Memory B cell (primary cell): ENCODE measurements around the gene PANK2.
"Not testable (repeated sequence)": the region's sequence is repeated elsewhere in the genome, so short reads cannot be mapped to it uniquely, and the experiment has no call there.

ENCODE experiments used
- ATAC-seq: fragments of 150-1000 bp; cut with Tn5 transposase; 2 replicates; pipeline ENCODE4 v1.10.0; 2021; ENCODE audit warnings: low read depth, mild to moderate bottlenecking, moderate library complexity
- DNase-seq, 2 donors: peaks; one replicate each; pipeline ENCODE4 v3.0.0; 2022; ENCODE audit warnings: low spot score in 2 of 2
- H3K27ac Mint-ChIP-seq: one replicate; pipeline ENCODE4 v1.8.0; 2022; ENCODE audit warnings: mild to moderate bottlenecking, moderate library complexity, mixed read lengths
- H3K27me3 Mint-ChIP-seq: one replicate; pipeline ENCODE4 v1.8.0; 2022; ENCODE audit warnings: mixed read lengths
- H3K36me3 Mint-ChIP-seq: one replicate; pipeline ENCODE4 v1.8.0; 2022; ENCODE audit warnings: mild to moderate bottlenecking, mixed read lengths
- H3K4me1 Mint-ChIP-seq: one replicate; pipeline ENCODE4 v1.8.0; 2022; ENCODE audit warnings: mixed read lengths
- H3K4me3 Mint-ChIP-seq: one replicate; pipeline ENCODE4 v1.8.0; 2022; ENCODE audit warnings: mild to moderate bottlenecking, moderate library complexity, mixed read lengths
- H3K9me3 Mint-ChIP-seq: one replicate; pipeline ENCODE4 v1.8.0; 2022; ENCODE audit warnings: mixed read lengths

The PANK2 gene

GRCh38 chr20:3901706-3902440 is 12.7 kb downstream of the PANK2 start:
- Mint-ChIP-seq H3K4me3 (peak overlapping the region; percentile 22), H3K27ac (peak overlapping the region; percentile 61), H3K27me3 (no peaks in the 10 kb centered on the region), H3K9me3 (no peaks in the 10 kb centered on the region), H3K4me1 (peaks cover 42% of the 10 kb centered on the region), H3K36me3 (peaks cover 7% of the 10 kb centered on the region)
- no peak for DNase-seq
- no peak for ATAC-seq

GRCh38 chr20:3902446-3902845 is 13.3 kb downstream of the PANK2 start:
- H3K4me1 Mint-ChIP-seq = peaks cover 38% of the 10 kb centered on the region
- no peak overlapping the region for H3K4me3 Mint-ChIP-seq
- no peak for DNase-seq
- no peak for ATAC-seq
- H3K27me3 Mint-ChIP-seq = no peaks in the 10 kb centered on the region
- no peaks in the 10 kb centered on the region for H3K9me3 Mint-ChIP-seq
- H3K27ac Mint-ChIP-seq = peak overlapping the region; percentile 51
- H3K36me3 Mint-ChIP-seq = peaks cover 3% of the 10 kb centered on the region

- peak overlapping the region; percentile 68 for H3K27ac Mint-ChIP-seq
- no peak for ATAC-seq
- H3K36me3 Mint-ChIP-seq = peaks cover 8% of the 10 kb centered on the region
- no peaks in the 10 kb centered on the region for H3K27me3 Mint-ChIP-seq
- no peaks in the 10 kb centered on the region for H3K9me3 Mint-ChIP-seq
- peaks cover 45% of the 10 kb centered on the region for H3K4me1 Mint-ChIP-seq
- no peak for DNase-seq
- no peak overlapping the region for H3K4me3 Mint-ChIP-seq
Observed at GRCh38 chr20:3904224-3904623, 15.0 kb downstream of the PANK2 start.

GRCh38 chr20:3904857-3905256 is 15.7 kb downstream of the PANK2 start:
- H3K4me3 Mint-ChIP-seq = no peak overlapping the region
- H3K27me3 Mint-ChIP-seq = no peaks in the 10 kb centered on the region
- DNase-seq (no peak), ATAC-seq (no peak)
- peaks cover 41% of the 10 kb centered on the region for H3K4me1 Mint-ChIP-seq
- peaks cover 8% of the 10 kb centered on the region for H3K36me3 Mint-ChIP-seq
- H3K27ac Mint-ChIP-seq = peak overlapping the region; percentile 68
- H3K9me3 Mint-ChIP-seq = no peaks in the 10 kb centered on the region

DNA sequence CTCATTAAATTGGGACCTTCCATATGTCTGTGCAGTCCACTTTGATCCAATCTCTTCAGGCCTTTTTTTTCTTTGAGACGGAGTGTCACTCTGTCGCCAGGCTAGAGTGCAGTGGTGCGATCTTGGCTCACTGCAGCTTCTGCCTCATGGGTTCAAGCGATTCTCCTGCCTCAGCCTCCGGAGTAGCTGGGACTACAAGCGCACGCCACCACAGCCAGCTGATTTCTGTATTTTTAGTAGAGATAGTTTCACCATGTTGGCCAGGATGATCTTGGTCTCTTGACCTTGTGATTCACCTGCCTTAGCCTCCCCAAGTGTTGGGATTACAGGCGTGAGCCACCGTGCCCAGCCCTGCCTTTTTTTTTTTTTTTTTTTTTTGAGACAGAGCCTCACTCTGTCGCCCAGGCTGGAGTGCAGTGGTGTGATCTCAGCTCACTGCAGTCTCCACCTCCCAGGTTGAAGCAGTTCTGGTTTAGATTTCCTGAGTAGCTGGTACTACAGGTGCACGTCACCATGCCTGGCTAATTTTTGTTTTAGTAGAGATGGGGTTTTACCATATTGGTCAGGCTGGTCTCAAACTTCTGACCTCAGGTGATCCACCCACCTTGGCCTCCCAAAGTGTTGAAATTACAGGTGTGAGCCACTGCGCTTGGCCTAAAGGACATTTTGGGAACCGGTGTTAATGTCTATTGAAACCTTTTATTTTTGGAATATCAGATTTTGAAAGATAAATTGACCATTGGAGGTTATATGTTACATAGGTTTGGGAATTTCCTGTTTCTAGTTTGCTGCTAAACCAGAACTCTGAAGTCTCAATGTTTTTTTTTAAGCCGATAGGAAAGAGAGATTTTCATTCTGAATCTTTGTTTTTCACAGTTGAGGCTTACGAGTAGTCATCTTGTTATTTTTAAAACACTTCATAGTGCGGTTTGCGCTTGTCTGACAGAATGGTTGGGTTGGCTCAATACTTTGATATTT is 17.8 kb downstream of the PANK2 start:
- H3K4me3 Mint-ChIP-seq = peak overlapping the region; percentile 24
- H3K9me3 Mint-ChIP-seq, H3K27me3 Mint-ChIP-seq: not testable (repeated sequence)
- peak overlapping the region; percentile 87 for H3K27ac Mint-ChIP-seq
- DNase-seq (peak in 1 of 2 donors; percentile 35), ATAC-seq (peak; percentile 94)
- H3K36me3 Mint-ChIP-seq = peaks cover 14% of the 10 kb centered on the region
- H3K4me1 Mint-ChIP-seq = peaks cover 24% of the 10 kb centered on the region

DNA sequence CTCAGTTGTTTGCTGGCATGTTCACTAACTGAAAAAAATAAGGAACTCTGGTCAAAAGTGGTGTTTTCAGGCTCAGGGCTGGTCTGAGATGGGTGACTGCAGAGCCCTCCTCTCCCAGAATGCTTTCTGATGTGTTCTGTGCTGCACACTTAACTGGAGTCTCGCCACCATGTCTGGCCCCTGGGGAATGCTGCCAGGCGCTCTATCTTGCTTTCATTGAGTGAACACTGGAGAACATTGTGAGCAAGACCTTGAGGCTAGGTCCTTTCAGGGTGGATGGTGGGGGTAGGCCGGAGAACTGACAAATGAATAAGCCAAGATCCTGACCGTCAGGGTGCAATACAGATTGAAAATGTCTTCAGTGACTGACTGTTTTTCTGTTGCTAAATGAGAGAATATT is 19.5 kb downstream of the PANK2 start:
- Mint-ChIP-seq H3K27me3 (no peaks in the 10 kb centered on the region), H3K9me3 (no peaks in the 10 kb centered on the region), H3K4me3 (no peak overlapping the region), H3K4me1 (peaks cover 19% of the 10 kb centered on the region), H3K27ac (peak overlapping the region; percentile 87), H3K36me3 (peaks cover 20% of the 10 kb centered on the region)
- ATAC-seq (no peak), DNase-seq (no peak)

DNA sequence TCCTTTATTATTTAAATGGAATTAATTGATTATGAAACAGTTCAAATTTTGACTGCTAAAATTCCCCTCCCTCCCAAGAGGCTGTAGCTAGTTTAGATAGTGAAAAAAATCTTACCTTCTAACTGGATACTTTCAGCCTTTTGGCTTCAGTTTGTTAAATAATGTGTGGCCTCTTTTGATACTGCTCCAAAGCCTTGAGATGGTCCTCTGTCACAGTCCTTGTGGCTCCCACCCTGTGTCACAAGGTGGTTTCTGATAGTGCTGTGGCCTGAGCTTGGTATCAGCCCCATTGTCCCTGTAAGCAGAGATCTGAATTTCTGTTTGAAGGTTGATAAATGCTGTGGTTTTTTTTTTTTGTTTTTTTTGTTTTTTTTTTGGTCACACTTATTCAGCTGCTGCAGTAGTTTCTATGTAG is 20.8 kb downstream of the PANK2 start:
- no peak overlapping the region for H3K4me3 Mint-ChIP-seq
- H3K36me3 Mint-ChIP-seq = peaks cover 26% of the 10 kb centered on the region

GRCh38 chr20:3910853-3911252 is 21.7 kb downstream of the PANK2 start:
- peaks cover 32% of the 10 kb centered on the region for H3K36me3 Mint-ChIP-seq
- no peak overlapping the region for H3K27ac Mint-ChIP-seq
- no peak for DNase-seq
- no peaks in the 10 kb centered on the region for H3K9me3 Mint-ChIP-seq
- H3K4me1 Mint-ChIP-seq = peaks cover 19% of the 10 kb centered on the region
- ATAC-seq = no peak
- no peaks in the 10 kb centered on the region for H3K27me3 Mint-ChIP-seq
- no peak overlapping the region for H3K4me3 Mint-ChIP-seq

More for the DNA sequence above, 20.8 kb downstream of the PANK2 start:
- Mint-ChIP-seq H3K27me3 (no peaks in the 10 kb centered on the region), H3K27ac (no peak overlapping the region), H3K4me1 (peaks cover 16% of the 10 kb centered on the region), H3K9me3 (no peaks in the 10 kb centered on the region)
- no peak for DNase-seq
- no peak for ATAC-seq

DNA sequence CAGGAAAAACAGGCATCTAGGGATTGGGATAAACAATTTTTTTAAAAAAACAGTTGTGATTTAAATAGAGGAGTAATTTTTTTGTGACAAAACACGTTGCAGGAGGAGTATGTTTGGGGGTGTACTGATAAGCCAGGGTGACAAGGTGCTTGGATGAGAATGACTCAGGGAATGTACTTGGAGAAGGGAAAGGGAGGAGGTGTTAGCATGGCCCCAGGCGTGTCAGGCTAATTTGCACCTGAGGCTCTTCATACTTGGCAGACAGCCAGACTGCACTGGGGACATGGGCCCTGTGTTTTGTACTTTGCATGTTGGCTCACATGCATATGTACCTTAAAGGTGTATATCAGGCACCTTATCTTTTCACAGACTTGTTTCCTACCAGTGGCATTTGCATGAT is 22.8 kb downstream of the PANK2 start:
- Mint-ChIP-seq H3K9me3 (no peaks in the 10 kb centered on the region), H3K4me3 (no peak overlapping the region), H3K27me3 (no peaks in the 10 kb centered on the region), H3K4me1 (peaks cover 19% of the 10 kb centered on the region), H3K27ac (no peak overlapping the region), H3K36me3 (peaks cover 32% of the 10 kb centered on the region)
- DNase-seq (no peak), ATAC-seq (no peak)

GRCh38 chr20:3914446-3914845 is 25.3 kb downstream of the PANK2 start:
- H3K27me3 Mint-ChIP-seq = no peaks in the 10 kb centered on the region
- no peak overlapping the region for H3K4me3 Mint-ChIP-seq
- DNase-seq (no peak), ATAC-seq (no peak)
- peaks cover 38% of the 10 kb centered on the region for H3K36me3 Mint-ChIP-seq
- H3K9me3 Mint-ChIP-seq = no peaks in the 10 kb centered on the region
- peaks cover 9% of the 10 kb centered on the region for H3K4me1 Mint-ChIP-seq
- no peak overlapping the region for H3K27ac Mint-ChIP-seq

DNA sequence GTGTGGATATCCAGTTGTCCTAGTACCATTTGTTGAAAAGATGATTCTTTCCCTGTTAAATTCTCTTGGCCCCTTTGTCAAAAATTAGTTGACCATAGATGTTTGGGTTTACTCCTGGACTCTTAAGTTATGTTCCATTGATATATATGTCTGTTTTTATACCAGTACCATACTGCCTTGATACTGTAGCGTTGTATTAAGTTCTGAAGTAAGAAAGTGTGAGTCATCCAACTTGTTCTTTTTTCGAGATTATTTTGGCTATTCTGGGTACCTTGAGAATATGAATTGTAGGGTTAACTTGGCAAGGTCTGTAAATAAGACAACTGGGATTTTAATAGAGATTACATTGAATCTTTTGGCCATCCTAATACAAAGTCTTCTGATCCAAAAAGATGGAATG is 26.5 kb downstream of the PANK2 start:
- Mint-ChIP-seq H3K4me3 (no peak overlapping the region), H3K9me3 (no peaks in the 10 kb centered on the region), H3K27me3 (no peaks in the 10 kb centered on the region), H3K4me1 (peaks cover 9% of the 10 kb centered on the region), H3K27ac (peak overlapping the region; percentile 53), H3K36me3 (peaks cover 38% of the 10 kb centered on the region)
- ATAC-seq (no peak), DNase-seq (no peak)

- no peaks in the 10 kb centered on the region for H3K27me3 Mint-ChIP-seq
- H3K4me3 Mint-ChIP-seq = no peak overlapping the region
- no peak for ATAC-seq
- H3K36me3 Mint-ChIP-seq = peaks cover 40% of the 10 kb centered on the region
- H3K27ac Mint-ChIP-seq = peak overlapping the region; percentile 53
- peaks cover 9% of the 10 kb centered on the region for H3K4me1 Mint-ChIP-seq
- no peaks in the 10 kb centered on the region for H3K9me3 Mint-ChIP-seq
- no peak for DNase-seq
Observed at GRCh38 chr20:3916364-3916763, 27.2 kb downstream of the PANK2 start.

DNA sequence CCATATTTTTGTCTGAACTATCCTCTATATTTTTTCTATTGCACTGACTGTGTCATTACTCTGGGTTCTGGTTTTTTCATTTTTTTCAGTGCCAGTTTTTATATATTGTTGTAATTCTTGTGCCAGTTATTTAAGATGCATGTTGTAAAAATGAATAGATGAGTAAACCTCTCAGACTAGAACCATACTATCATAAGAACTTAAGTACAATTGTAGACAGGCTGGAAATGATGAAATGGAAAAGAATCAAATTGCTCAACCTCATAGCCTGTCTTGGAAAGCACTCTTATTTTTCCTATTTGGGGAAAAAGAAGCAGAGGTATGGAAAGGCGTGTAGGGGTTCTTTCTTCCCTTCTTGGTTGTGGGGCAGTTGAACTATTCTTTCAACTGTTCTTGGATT is 30.2 kb downstream of the PANK2 start:
- Mint-ChIP-seq H3K27me3 (no peaks in the 10 kb centered on the region), H3K27ac (no peak overlapping the region), H3K9me3 (no peaks in the 10 kb centered on the region), H3K4me3 (no peak overlapping the region), H3K4me1 (peaks cover 16% of the 10 kb centered on the region), H3K36me3 (peaks cover 41% of the 10 kb centered on the region)
- ATAC-seq = no peak
- no peak for DNase-seq

DNA sequence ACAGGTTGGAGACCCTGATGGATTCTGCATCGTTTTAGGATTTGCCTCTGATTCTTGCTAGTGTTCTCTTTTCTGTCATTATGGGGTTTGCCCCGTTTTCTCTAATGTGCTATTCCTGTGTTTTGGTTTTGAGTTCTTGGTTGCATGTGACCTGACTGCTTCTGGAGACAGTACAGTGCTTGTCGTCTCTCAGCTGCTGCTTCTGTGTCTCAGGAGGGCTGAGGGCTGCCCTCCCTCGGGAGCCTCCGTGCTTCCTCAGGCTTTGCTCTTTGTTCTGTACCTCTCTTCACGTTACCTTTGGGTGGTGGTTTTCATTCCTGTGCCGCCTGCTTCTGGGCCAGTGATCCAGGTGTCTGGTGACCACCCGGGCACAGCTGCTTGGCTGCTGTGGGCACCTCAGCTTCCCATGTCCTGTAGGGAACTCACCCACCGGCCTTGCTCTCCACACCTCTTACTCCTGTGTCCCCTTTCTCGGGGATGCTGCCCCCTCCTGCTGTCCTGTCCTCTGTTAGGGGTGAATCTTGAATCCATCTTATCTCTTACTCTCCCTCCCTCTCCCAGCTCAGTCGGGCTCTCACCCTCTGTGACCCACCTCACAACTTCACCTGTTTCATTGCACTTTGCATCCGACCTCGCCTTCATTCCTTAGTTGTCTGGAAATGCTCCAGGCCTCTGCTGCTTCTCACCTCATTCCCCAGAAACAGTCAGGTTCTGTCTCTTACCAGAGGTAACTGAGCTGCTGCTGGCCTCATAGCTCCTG is 33.2 kb downstream of the PANK2 start:
- Mint-ChIP-seq H3K9me3 (no peaks in the 10 kb centered on the region), H3K4me1 (peaks cover 18% of the 10 kb centered on the region), H3K27ac (peak overlapping the region; percentile 80), H3K27me3 (no peaks in the 10 kb centered on the region), H3K4me3 (no peak overlapping the region), H3K36me3 (peaks cover 30% of the 10 kb centered on the region)
- ATAC-seq (no peak), DNase-seq (no peak)
